GM20431 (cell line): Measurements from ENCODE around the gene PAGE3.

ENCODE experiments used
- in situ Hi-C: fragments of 300-500 bp; cut with MseI, MboI; formaldehyde crosslinking; loops from one replicate; pipeline ENCODE4 v1.15.0; 2020; ENCODE audit warnings: low sequenced_read_pairs; ENCODE audit not compliant: unreplicated experiment

Gene PAGE3, protein sequence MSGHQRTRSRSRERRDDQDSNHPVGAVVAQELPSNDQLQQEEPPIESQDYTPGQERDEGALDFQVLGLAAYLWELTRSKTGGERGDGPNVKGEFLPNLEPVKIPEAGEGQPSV

DNA sequence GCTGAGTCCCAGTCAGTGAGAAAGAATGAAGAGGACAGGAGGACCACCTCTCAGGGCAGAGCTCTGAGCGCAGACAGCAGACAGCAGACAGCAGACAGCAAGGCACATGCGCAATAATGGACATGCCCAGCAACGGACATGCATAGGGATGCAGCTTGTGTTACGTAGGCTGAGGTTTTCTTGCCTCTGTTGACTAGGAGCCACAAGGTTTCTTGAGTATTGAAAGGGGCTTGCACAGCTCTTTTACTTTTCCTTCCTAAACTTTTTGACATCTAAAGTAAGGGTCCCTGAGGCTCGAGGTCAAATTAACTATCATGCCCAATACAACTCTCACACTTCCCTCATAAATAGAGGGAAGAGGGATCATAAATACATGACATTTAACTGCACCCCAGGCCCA, at the start of gene PAGE3:
Gene PAGE3 (minus strand): TSS at position 101 of the 400 bp plus-strand sequence. CDS start 1,013 bp downstream, outside the sequence.
- in situ Hi-C loops = no loop called here

- in situ Hi-C loops = no loop called here
These were observed 47.9 kb upstream of the PAGE3 start for GRCh38 chrX:55312655-55313054.

GRCh38 chrX:55290963-55291362, 26.2 kb upstream of the PAGE3 start:
- in situ Hi-C loops = no loop called here

DNA sequence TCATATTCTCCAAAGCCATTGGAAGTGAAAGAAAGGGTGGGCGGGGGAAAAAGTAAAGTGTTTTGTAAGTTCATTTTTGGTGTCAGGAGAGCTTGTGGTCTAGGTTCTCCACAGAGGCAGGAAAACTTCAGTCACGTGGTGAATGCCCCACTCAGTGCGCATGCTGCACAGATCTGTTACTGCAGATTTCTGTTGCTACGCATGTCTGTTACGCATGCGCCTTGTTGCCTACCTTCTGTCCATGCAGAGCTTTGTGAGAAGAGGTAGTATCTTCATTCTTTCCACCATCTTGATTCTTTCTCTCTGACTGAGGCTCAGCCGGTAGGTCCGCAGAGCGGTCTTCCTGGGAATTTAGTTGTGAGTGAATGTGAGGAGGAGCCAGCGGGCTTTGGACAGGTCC, 15.1 kb upstream of the PAGE3 start:
- in situ Hi-C loops = no loop called here

DNA sequence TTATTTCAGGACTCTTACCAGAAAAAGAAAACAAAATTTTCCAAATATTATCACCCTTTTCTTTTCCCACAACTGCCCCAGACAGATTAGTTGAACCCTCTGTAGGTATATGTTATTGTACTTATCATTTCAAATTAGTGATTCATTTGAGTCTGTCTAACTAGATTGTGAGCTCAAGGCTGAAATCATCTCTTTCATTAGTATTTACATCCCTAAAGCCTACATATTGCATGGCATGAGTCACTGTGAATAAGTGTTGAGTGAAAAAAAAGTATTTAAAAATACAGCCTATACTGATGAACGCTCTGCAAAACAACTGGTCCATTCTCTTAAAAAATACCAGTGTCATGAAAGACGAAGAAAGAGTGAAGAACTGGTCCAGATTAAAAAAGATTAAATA, 3.9 kb downstream of the PAGE3 start:
- in situ Hi-C loops = no loop called here

DNA sequence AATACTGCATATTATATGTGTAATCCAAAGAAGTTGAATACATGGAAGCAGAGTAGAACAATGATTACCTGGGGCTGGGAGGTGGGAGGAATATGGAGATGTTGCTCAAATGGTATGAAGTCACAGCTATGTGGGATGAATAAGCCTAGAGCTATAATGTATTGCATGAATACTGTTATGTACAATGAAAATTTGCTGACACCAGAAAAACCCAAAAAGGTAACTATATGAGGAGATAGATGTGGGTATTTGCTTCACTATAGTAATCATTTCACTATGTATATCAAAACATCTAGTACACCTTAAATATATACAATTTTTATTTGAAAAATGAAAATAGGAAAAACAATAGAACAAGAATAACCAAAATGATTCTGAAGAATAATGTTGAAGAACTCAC, 11.2 kb downstream of the PAGE3 start:
- in situ Hi-C loops = no loop called here

GRCh38 chrX:55240788-55241340, 23.9 kb downstream of the PAGE3 start:
- in situ Hi-C loops = no loop called here

DNA sequence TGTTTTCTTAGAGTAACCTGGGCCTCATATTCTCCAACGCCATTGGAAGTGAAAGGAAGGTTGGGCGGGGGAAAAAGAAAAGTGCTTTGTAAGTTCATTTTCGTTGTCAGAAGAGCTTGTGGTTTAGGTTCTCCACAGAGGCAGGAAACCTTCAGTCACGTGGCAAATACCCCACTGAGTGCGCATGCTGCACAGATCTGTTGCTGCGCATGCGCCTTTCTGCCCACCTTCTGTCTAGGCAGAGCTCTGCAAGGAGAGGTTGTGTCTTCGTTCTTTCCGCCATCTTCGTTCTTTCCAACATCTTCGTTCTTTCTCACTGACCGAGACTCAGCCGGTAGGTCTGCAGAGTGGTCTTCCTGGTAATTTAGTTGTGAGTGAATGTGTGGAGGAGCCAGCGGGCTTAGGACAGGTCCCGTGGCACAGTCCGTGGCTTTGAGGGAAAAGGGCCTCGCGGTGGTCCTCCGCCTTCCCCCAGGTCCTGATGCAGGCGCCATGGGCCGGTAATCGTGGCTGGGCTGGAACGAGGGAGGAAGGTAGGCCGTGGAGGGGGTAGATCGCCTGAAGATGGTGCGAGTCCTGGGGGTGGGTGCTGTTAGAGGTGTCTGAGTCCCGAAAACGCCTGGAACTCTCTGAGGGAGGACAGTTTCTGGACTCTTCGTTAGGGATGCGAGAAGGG, 44.5 kb downstream of the PAGE3 start, which contains the start of gene PAGE5:
Gene PAGE5 (plus strand): TSS at position 228 of the 676 bp plus-strand sequence. CDS start 1,037 bp downstream, outside the sequence.
- in situ Hi-C loops = no loop called here

DNA sequence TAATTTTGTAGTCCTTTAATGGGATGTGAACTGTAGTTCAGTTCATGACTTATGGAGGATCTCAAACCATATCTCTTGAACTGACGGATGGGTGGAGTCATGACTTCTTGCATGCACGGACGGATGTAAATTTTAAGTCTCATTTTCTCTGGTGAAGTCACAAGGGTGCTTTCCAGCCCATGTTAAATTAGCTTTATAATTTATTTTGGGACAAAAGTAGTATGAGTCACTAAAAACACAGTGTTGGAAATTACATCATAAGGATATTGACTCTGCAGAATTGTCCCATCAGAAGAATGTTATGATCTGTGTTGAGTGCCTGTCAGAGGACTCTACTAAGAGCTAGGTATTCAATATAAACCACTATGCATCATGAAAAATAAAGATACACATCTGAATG, 51.3 kb downstream of the PAGE3 start:
- in situ Hi-C loops = no loop called here

GRCh38 chrX:55210931-55211677, 53.6 kb downstream of the PAGE3 start:
- in situ Hi-C loops = no loop called here
